ENCODE measurements around the gene ANO2. TPM values are rescaled to one million over a fixed set of nuclear protein-coding genes. Genes with fewer than 3 reads are reported as not detected.

The ANO2 gene
- total RNA-seq, 2 experiments from 2014 or later, result not detected

DNA sequence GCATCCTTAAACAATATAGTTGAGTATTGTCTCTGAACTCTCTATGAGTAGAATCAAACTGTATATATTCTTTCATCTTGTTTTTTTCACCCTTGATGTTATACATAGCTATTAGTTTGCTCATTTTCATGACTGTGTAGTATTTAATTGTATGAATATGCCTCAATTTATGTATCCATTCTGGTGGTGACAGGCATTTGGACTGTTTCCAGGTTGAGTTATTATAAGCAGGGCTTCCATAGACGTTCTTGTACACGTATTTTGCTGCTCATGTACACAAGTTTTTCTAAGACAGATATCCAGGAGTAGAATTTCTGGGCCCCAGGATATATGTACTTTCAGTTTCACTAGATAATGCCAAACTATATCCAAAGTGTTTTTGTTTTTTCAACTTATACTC is 301.8 kb downstream of the ANO2 start:
- Mint-ChIP-seq H3K4me1 (no peaks in the 10 kb centered on the region), H3K9me3 (ENCODE audit: low read depth) (no peaks in the 10 kb centered on the region), H3K4me3 (no peak overlapping the region), H3K27me3 (no peaks in the 10 kb centered on the region), H3K27ac (no peak overlapping the region), H3K36me3 (no peaks in the 10 kb centered on the region)
- ATAC-seq (no peak), DNase-seq (no peak)
- CTCF ChIA-PET, result no interaction called here

DNA sequence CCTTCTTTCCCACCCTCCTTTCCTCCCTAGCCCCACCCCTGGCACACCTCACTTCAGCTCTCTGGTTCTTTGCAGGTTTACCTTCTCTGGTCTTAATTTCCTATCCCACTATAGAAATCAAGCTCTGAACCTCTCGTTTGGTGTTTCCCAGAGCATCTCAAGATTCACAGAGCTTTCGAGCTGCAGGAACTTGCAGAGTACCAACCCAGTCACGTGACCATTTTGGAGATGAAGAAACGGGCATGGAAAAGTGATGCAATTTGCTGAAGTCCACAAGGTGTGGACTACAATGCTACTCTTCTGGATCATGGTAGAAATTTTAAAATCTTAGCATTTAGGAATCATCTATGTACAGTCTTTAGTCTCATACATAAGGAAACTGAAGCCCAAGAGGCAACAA is 307.4 kb downstream of the ANO2 start:
- no peaks in the 10 kb centered on the region for H3K27me3 Mint-ChIP-seq
- H3K4me1 Mint-ChIP-seq, result no peaks in the 10 kb centered on the region
- no peaks in the 10 kb centered on the region for H3K36me3 Mint-ChIP-seq
- H3K9me3 Mint-ChIP-seq (ENCODE audit: low read depth), result no peaks in the 10 kb centered on the region
- DNase-seq (no peak), ATAC-seq (no peak)
- CTCF ChIA-PET, result no interaction called here
- no peak overlapping the region for H3K4me3 Mint-ChIP-seq
- H3K27ac Mint-ChIP-seq, result no peak overlapping the region

DNA sequence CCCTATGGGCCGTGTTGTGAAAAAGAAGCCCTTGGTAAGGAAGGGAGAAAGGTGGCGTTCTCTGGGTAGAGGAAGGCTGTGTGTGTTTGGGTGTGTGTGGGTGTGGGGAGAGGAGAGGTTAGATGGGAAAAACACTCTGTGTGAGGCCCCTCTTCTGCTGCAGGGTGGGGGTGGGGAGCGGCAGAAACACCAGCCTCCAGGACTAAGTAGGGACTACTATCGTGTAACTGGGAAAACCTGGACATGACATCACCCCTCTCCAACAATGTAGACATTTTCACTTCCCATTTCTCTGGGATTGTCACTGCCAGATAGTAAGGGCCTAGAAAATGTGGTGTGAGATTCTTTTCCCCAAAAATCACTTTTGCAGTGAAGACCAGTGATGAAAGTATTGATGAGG is 308.2 kb downstream of the ANO2 start:
- ATAC-seq (no peak), DNase-seq (no peak)
- Mint-ChIP-seq H3K27ac (no peak overlapping the region), H3K9me3 (ENCODE audit: low read depth) (no peaks in the 10 kb centered on the region), H3K4me3 (no peak overlapping the region), H3K27me3 (no peaks in the 10 kb centered on the region), H3K4me1 (no peaks in the 10 kb centered on the region), H3K36me3 (no peaks in the 10 kb centered on the region)
- CTCF ChIA-PET, result no interaction called here

DNA sequence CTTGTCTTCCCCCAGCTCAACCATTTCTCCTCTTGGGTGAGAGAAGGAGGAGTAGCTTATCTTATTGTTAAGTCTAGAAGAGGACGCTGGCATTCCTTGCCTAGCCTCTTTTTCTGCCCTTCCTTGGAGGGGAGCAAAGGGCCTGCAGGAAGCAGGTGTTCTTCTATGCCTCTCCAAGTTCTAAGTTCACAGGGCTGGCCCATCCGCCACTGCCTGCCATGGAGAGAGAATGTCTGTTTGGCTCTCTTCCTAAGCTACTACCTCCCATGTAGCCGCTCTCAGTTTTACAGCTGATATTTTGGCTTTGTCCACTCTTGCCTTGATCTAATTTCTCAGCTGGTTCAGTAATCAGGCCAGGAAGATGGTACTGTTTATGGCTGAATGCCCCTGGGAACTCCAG is 312.0 kb downstream of the ANO2 start:
- Mint-ChIP-seq H3K9me3 (ENCODE audit: low read depth) (no peaks in the 10 kb centered on the region), H3K27me3 (no peaks in the 10 kb centered on the region), H3K4me1 (no peaks in the 10 kb centered on the region), H3K36me3 (no peaks in the 10 kb centered on the region), H3K27ac (no peak overlapping the region), H3K4me3 (no peak overlapping the region)
- DNase-seq, result no peak
- ATAC-seq, result no peak
- CTCF ChIA-PET, result no interaction called here

- Mint-ChIP-seq H3K27me3 (no peaks in the 10 kb centered on the region), H3K4me1 (no peaks in the 10 kb centered on the region), H3K9me3 (ENCODE audit: low read depth) (no peaks in the 10 kb centered on the region), H3K27ac (no peak overlapping the region), H3K4me3 (no peak overlapping the region), H3K36me3 (no peaks in the 10 kb centered on the region)
- no peak for DNase-seq
- CTCF ChIA-PET, result no interaction called here
- ATAC-seq, result no peak
These were observed 312.6 kb downstream of the ANO2 start for GRCh38 chr12:5632453-5632852.

DNA sequence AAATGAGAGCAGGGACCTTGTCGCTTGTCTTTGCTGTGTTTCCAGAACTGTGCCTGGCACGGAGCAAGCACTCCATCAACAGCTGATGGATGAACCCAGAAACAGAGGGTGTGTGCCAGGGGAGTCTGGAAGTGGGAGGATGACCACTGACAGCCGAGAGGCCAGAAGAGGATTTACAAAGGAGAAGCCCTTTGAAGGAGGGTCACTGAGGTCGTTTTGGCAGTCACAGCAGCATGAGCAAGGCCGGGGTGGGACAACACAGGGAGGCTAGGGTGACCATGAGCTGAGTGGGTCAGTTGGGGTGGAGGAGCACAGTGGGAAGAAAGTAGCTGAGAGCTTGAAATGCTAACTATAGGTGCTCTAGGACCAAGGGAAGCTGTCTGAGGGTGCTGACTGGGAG is 313.6 kb downstream of the ANO2 start:
- no peak overlapping the region for H3K4me3 Mint-ChIP-seq
- H3K27me3 Mint-ChIP-seq, result no peaks in the 10 kb centered on the region
- no peaks in the 10 kb centered on the region for H3K4me1 Mint-ChIP-seq
- no peak for DNase-seq
- no peaks in the 10 kb centered on the region for H3K36me3 Mint-ChIP-seq
- CTCF ChIA-PET, result no interaction called here
- no peaks in the 10 kb centered on the region for H3K9me3 Mint-ChIP-seq (ENCODE audit: low read depth)
- no peak for ATAC-seq
- H3K27ac Mint-ChIP-seq, result no peak overlapping the region

GRCh38 chr12:5630726-5631125 is 314.3 kb downstream of the ANO2 start:
- ATAC-seq, result no peak
- H3K27me3 Mint-ChIP-seq, result no peaks in the 10 kb centered on the region
- H3K27ac Mint-ChIP-seq, result no peak overlapping the region
- CTCF ChIA-PET, result no interaction called here
- H3K4me3 Mint-ChIP-seq, result no peak overlapping the region
- no peak for DNase-seq
- H3K36me3 Mint-ChIP-seq, result no peaks in the 10 kb centered on the region
- no peaks in the 10 kb centered on the region for H3K9me3 Mint-ChIP-seq (ENCODE audit: low read depth)
- H3K4me1 Mint-ChIP-seq, result no peaks in the 10 kb centered on the region

DNA sequence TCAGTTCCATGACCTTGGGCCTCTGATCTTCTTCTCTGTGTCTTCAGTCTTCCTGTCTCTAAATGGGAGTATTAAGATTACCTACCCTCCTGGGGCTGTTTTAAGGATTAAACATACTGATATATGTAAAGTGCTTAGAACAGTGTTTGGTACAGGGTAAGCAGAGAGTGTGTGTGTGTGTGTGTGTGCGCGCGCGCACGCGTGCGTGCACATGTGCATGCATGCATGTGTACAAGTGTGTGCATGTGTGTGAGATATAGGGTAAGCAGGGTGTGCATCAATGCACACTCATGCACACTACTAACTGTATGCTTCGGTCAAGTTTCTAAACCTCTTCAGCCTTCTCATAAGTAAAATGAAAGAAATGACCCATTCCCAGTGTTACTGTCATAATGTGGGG is 316.6 kb downstream of the ANO2 start:
- Mint-ChIP-seq H3K27ac (no peak overlapping the region), H3K27me3 (no peaks in the 10 kb centered on the region), H3K4me1 (no peaks in the 10 kb centered on the region), H3K9me3 (ENCODE audit: low read depth) (no peaks in the 10 kb centered on the region), H3K36me3 (no peaks in the 10 kb centered on the region), H3K4me3 (no peak overlapping the region)
- ATAC-seq, result no peak
- no peak for DNase-seq
- CTCF ChIA-PET, result no interaction called here

GRCh38 chr12:5627053-5627630 is 317.9 kb downstream of the ANO2 start:
- H3K4me3 Mint-ChIP-seq, result no peak overlapping the region
- no peak for ATAC-seq
- no peaks in the 10 kb centered on the region for H3K9me3 Mint-ChIP-seq (ENCODE audit: low read depth)
- H3K27me3 Mint-ChIP-seq, result no peaks in the 10 kb centered on the region
- H3K4me1 Mint-ChIP-seq, result no peaks in the 10 kb centered on the region
- H3K27ac Mint-ChIP-seq, result no peak overlapping the region
- CTCF ChIA-PET, result no interaction called here
- no peaks in the 10 kb centered on the region for H3K36me3 Mint-ChIP-seq
- DNase-seq, result no peak

GRCh38 chr12:5626151-5626550 is 318.9 kb downstream of the ANO2 start:
- CTCF ChIA-PET, result no interaction called here
- Mint-ChIP-seq H3K27me3 (no peaks in the 10 kb centered on the region), H3K36me3 (no peaks in the 10 kb centered on the region), H3K9me3 (ENCODE audit: low read depth) (no peaks in the 10 kb centered on the region), H3K27ac (no peak overlapping the region), H3K4me3 (no peak overlapping the region), H3K4me1 (no peaks in the 10 kb centered on the region)
- DNase-seq (no peak), ATAC-seq (no peak)

- H3K36me3 Mint-ChIP-seq, result no peaks in the 10 kb centered on the region
- H3K9me3 Mint-ChIP-seq (ENCODE audit: low read depth), result no peaks in the 10 kb centered on the region
- H3K4me1 Mint-ChIP-seq, result no peaks in the 10 kb centered on the region
- DNase-seq (no peak), ATAC-seq (no peak)
- H3K27me3 Mint-ChIP-seq, result no peaks in the 10 kb centered on the region
- no peak overlapping the region for H3K4me3 Mint-ChIP-seq
- CTCF ChIA-PET, result no interaction called here
- no peak overlapping the region for H3K27ac Mint-ChIP-seq
These were observed 320.4 kb downstream of the ANO2 start for GRCh38 chr12:5624486-5625272.

DNA sequence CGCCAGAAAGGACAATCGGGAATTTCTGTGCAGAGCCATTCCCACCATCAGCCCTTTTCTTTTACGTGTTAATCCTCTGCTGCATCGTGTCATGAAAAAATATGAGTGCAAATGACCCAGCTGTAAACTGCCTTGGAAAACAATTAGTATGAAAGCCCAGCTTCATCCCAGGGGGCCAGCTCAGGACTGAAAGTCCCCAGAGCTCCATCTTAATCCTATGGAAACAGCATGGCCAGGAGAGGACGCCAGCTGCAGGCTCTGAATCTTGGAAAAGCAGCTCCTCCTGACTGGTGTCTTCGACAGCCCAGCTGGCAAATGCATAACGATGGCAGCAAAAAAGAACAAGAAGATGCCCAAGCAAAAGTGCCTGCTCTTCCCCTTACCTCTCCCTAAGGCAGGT is 321.6 kb downstream of the ANO2 start:
- no peaks in the 10 kb centered on the region for H3K27me3 Mint-ChIP-seq
- no peak for DNase-seq
- H3K36me3 Mint-ChIP-seq, result no peaks in the 10 kb centered on the region
- no peak overlapping the region for H3K27ac Mint-ChIP-seq
- H3K4me1 Mint-ChIP-seq, result no peaks in the 10 kb centered on the region
- no peak overlapping the region for H3K4me3 Mint-ChIP-seq
- no peak for ATAC-seq
- CTCF ChIA-PET, result no interaction called here
- no peaks in the 10 kb centered on the region for H3K9me3 Mint-ChIP-seq (ENCODE audit: low read depth)

DNA sequence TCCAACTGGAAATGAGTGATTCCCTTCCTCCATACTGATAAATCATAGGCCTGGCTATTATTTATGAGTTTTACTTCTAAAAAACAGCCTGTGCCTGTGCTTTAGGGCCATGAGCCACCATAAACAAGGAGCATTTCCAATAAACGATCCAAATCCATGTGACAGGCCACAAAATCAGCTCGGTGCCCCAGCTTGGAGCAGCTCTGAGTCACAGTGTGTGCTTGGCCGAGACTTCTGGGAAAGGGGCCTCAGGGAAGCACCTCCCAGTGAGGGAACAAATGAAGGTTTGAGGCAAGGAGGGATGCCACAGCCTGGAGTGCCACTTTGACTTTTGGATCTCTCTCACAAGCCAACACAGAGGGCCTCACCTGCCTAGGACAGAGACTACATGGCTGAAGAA is 322.8 kb downstream of the ANO2 start:
- Mint-ChIP-seq H3K27me3 (no peaks in the 10 kb centered on the region), H3K4me3 (no peak overlapping the region), H3K36me3 (no peaks in the 10 kb centered on the region), H3K9me3 (ENCODE audit: low read depth) (no peaks in the 10 kb centered on the region), H3K4me1 (no peaks in the 10 kb centered on the region), H3K27ac (no peak overlapping the region)
- ATAC-seq (no peak), DNase-seq (no peak)
- CTCF ChIA-PET, result no interaction called here

- H3K27ac Mint-ChIP-seq, result no peak overlapping the region
- CTCF ChIA-PET, result no interaction called here
- ATAC-seq, result no peak
- no peak overlapping the region for H3K4me3 Mint-ChIP-seq
- DNase-seq, result no peak
- no peaks in the 10 kb centered on the region for H3K9me3 Mint-ChIP-seq (ENCODE audit: low read depth)
- no peaks in the 10 kb centered on the region for H3K36me3 Mint-ChIP-seq
- no peaks in the 10 kb centered on the region for H3K27me3 Mint-ChIP-seq
- no peaks in the 10 kb centered on the region for H3K4me1 Mint-ChIP-seq
These were observed 323.7 kb downstream of the ANO2 start for GRCh38 chr12:5621329-5621728.

DNA sequence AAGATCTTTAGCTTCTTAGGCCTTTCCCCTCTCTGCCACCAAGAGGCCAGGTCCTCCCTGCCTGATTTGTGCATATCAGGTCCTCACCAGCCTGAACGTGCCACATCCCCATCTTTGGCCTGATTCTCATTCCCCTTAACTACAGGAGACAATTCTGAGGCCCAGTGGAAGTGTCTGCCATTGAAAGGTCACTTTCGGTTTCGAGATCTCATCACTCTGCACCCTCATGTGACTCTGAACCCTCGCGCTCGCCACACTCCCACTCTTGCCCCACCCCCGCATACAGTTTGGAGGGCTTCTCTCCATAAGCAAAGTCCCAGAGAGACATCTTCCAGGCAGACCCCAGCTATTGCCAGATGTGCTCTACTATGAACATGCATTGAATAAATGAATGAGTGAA is 324.2 kb downstream of the ANO2 start:
- H3K4me1 Mint-ChIP-seq, result no peaks in the 10 kb centered on the region
- no peak overlapping the region for H3K27ac Mint-ChIP-seq
- CTCF ChIA-PET, result no interaction called here
- H3K27me3 Mint-ChIP-seq, result no peaks in the 10 kb centered on the region
- no peak for ATAC-seq
- no peak overlapping the region for H3K4me3 Mint-ChIP-seq
- DNase-seq, result no peak
- no peaks in the 10 kb centered on the region for H3K9me3 Mint-ChIP-seq (ENCODE audit: low read depth)
- H3K36me3 Mint-ChIP-seq, result no peaks in the 10 kb centered on the region

All from activated CD8-positive, alpha-beta memory T cell treated with anti-CD3 and anti-CD28 coated beads, Interleukin-2, amount 10 ng/mL, durations not matched to agents 7 days and 5 days (primary cell).